Ectodermal cell (in vitro differentiated cells): ENCODE measurements around the gene MED9.
A peak's percentile ranks its signal among the peaks of the same experiment; 100 is the strongest.
"Not testable (repeated sequence)": the region's sequence is repeated elsewhere in the genome, so short reads cannot be mapped to it uniquely, and the experiment has no call there.

Experiments
- H3K27ac ChIP-seq: 2 replicates; pipeline ENCODE4 v1.7.0; 2013; ENCODE audit warnings: mild to moderate bottlenecking, low read depth, low read length; ENCODE audit not compliant: insufficient read depth, poor library complexity, severe bottlenecking
- H3K27me3 ChIP-seq: 2 replicates; pipeline ENCODE4 v1.7.0; 2013; ENCODE audit warnings: mild to moderate bottlenecking, low read length; ENCODE audit not compliant: insufficient read depth, control insufficient read depth, poor library complexity, severe bottlenecking
- H3K36me3 ChIP-seq: one replicate; pipeline ENCODE4 v1.7.0; 2013; ENCODE audit warnings: low read length; ENCODE audit not compliant: control insufficient read depth, insufficient read depth
- H3K4me1 ChIP-seq: one replicate; pipeline ENCODE4 v1.7.0; 2013; ENCODE audit warnings: low read length; ENCODE audit not compliant: control insufficient read depth, insufficient read depth
- H3K4me3 ChIP-seq: 2 replicates; pipeline ENCODE4 v1.7.0; 2013; ENCODE audit warnings: low read depth, low read length, control low read depth; ENCODE audit not compliant: insufficient read depth
- H3K9me3 ChIP-seq: 2 replicates; pipeline ENCODE4 v1.7.0; 2013; ENCODE audit warnings: mild to moderate bottlenecking, low read length, moderate library complexity; ENCODE audit not compliant: control insufficient read depth
- WGBS, 2 experiments: methylation state at CpG; one replicate each; pipeline ENCODE4 v1.1.7; 2013; ENCODE audit warnings: missing lambda C conversion rate in 2 of 2; 5-methylcytosine and 5-hydroxymethylcytosine counted together

MED9 gene

DNA sequence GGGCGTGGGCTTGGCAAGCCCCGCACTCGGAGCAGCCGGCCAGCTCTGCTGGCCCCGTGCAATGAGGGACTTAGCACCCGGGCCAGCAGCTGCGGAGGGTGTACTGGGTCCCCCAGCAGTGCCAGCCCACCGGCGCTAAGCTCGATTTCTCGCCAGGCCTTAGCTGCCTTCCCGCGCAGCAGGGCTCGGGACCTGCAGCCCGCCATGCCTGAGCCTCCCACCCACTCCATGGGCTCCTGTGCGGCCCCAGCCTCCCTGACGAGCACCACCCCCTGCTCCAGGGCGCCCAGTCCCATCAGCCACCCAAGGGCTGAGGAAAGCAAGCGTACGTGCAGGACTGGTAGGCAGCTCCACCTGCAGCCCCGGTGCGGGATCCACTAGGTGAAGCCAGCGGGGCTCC is 9.6 kb downstream of the MED9 start:
- H3K36me3 ChIP-seq, H3K4me3 ChIP-seq, H3K4me1 ChIP-seq, H3K9me3 ChIP-seq, H3K27ac ChIP-seq, H3K27me3 ChIP-seq: not testable (repeated sequence)
- WGBS, 2 experiments, result 96 to 97% methylated on average over 23 of the region's 23 CpGs

DNA sequence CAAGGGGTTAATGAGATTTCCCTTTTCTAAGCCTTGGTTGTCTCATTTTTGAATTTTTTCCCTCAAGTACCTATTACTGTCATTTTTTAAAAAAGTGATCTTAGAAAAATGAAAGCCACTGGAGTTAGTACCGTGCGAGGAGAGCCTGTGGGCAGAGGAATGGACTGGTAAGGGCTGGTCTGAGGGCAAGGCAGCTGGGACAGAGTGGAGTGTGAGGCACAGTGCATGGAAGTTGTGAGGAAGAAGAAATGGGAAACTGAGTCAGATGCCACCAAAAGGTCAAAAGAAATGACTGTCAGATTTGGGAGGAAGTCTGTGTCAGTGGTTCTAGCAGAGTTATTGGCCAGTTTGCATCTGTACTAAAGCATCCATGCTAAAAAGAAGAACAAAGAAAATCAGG is 11.2 kb downstream of the MED9 start:
- Histone ChIP-seq H3K36me3 (peaks cover 10% of the 10 kb centered on the region), H3K27me3 (no peaks in the 10 kb centered on the region), H3K4me3 (no peak overlapping the region), H3K27ac (no peak overlapping the region), H3K9me3 (no peaks in the 10 kb centered on the region), H3K4me1 (peaks cover 2% of the 10 kb centered on the region)
- 95 to 99% methylated on average over 1 of the region's 2 CpGs for WGBS, 2 experiments

DNA sequence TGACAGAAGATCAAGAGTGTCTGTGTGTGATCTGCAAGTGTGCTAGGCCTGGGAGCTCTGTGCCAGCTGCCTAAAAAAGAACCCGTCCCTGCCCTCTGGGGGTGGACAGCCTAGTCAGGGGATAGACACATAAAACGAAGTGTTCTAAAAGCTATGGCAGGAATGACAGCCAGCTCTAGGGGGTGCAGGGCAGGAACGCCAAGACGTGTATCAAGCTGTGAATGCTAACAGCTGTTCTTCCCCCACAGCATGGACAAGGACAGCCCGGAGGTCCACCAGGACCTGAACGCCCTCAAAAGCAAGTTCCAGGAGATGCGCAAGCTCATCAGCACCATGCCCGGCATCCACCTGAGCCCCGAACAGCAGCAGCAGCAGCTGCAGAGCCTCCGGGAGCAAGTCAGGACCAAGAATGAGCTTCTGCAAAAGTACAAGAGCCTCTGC is 14.3 kb downstream of the MED9 start:
- Histone ChIP-seq H3K27me3 (peaks cover 27% of the 10 kb centered on the region), H3K9me3 (no peaks in the 10 kb centered on the region), H3K4me1 (peaks cover 22% of the 10 kb centered on the region), H3K4me3 (no peak overlapping the region), H3K27ac (no peak overlapping the region), H3K36me3 (peaks cover 10% of the 10 kb centered on the region)
- 90% methylated on average over 10 of the region's 10 CpGs for WGBS, 2 experiments

DNA sequence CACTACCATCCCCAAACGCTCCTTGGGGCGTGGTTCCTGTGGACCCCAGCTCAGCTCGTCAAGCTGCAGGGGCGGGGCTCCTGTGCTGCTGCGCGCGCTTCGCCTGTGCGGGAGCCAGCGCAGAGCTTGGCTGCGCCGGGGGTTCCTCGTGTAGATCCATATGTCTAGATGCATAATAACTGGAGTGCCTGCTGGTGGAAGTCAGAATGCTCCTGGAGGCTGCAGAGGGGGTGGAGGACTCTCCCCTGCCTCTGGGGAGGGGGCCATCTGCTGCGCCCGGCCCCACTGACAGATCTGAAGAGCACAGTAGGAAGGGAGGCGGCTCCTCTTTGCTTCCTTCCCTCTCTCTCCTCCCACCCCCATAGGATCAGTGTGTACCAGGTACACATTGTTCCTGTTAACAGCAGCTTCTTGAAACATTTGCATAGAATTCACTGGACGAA is 14.8 kb downstream of the MED9 start:
- peaks cover 10% of the 10 kb centered on the region for H3K36me3 ChIP-seq
- no peaks in the 10 kb centered on the region for H3K9me3 ChIP-seq
- peaks cover 22% of the 10 kb centered on the region for H3K4me1 ChIP-seq
- 91 to 94% methylated on average over 17 of the region's 17 CpGs for WGBS, 2 experiments
- H3K4me3 ChIP-seq, result no peak overlapping the region
- H3K27ac ChIP-seq, result no peak overlapping the region
- peaks cover 32% of the 10 kb centered on the region for H3K27me3 ChIP-seq

DNA sequence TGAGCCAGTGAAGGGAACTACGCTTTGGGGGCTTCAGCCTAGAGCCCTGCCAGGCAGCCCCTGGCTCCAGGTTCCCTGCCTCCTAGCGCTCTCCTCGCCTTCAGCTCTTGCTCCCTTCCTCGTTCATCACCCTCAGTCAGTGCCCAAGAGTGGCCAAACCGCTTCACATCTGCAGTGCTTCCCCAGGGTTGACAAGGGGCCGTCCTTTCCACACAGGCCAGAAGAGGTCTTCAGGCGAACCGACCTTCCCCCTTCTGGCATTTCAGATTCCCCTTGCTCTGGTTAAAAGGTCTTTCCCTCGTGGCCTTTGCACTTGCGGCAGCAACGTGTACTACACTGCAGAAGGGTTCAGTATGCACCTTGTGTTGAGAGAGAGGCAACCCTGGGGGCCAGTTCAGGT is 15.3 kb downstream of the MED9 start:
- Histone ChIP-seq H3K4me3 (no peak overlapping the region), H3K27ac (no peak overlapping the region), H3K4me1 (peaks cover 22% of the 10 kb centered on the region), H3K9me3 (no peaks in the 10 kb centered on the region), H3K27me3 (peaks cover 33% of the 10 kb centered on the region), H3K36me3 (peaks cover 10% of the 10 kb centered on the region)
- WGBS, 2 experiments, result 85 to 89% methylated on average over 11 of the region's 11 CpGs

DNA sequence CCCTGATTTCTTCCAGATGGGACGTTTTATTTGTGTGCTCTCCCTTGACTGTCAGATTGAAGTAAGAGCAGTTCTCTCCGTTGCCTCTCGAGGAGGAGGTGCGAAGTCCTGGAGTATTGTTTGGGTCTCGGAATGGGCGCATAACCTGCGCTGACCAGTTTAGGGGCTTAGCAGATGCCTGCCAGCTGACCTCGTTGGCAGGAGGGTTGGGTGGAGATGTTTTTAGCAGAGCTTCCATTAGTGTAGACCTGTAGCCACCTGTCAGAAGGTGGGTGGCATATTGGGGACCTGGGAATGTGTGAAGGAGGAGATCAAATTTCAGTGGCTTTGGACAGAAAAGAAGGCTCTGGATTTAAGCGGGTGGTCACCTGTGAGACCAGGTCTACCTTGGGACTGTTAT is 15.8 kb downstream of the MED9 start:
- H3K4me1 ChIP-seq, result peaks cover 22% of the 10 kb centered on the region
- peaks cover 33% of the 10 kb centered on the region for H3K27me3 ChIP-seq
- WGBS, 2 experiments, result 92 to 95% methylated on average over 9 of the region's 9 CpGs
- no peak overlapping the region for H3K27ac ChIP-seq
- no peaks in the 10 kb centered on the region for H3K9me3 ChIP-seq
- H3K36me3 ChIP-seq, result peaks cover 10% of the 10 kb centered on the region
- no peak overlapping the region for H3K4me3 ChIP-seq

DNA sequence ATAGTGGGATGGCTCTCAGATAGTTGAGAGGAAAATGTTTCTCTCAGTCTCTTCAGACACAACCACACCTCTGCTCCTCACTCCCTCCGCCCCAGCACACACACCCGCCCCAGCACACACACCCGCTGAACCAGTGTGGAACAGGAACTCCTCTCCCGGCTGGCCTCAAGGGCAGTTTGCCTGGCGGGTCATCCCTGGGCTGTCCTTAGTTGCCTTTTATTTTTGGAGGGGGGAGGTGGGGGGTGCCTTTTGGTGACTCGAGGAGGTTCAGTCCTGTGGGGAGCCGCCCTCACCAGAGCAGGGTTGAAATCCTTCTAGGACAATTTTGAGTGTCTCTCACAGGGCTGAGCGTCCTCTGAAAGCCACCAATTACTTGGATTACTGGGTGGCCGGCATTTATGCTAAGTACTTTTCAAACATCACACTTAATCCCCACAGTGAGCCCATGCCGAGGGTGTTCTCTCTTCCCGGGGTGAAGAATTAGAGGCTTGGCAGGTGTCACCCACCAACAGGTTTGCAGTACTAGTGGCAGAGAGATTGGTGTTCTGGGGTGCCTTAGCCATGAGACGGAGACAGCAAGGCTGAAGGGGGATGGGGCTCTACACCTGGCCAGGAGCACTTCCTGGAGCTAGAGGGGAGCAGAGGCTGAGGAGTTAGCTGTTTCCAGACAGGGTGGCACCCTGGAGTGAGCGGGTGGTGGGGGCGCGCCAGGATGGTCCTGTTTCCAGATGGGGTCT is 16.6 kb downstream of the MED9 start:
- H3K27ac ChIP-seq, result no peak overlapping the region
- H3K9me3 ChIP-seq, result no peaks in the 10 kb centered on the region
- peaks cover 33% of the 10 kb centered on the region for H3K27me3 ChIP-seq
- peaks cover 22% of the 10 kb centered on the region for H3K4me1 ChIP-seq
- WGBS, 2 experiments, result 53 to 61% methylated on average over 15 of the region's 15 CpGs
- H3K4me3 ChIP-seq, result no peak overlapping the region
- H3K36me3 ChIP-seq, result peaks cover 10% of the 10 kb centered on the region

DNA sequence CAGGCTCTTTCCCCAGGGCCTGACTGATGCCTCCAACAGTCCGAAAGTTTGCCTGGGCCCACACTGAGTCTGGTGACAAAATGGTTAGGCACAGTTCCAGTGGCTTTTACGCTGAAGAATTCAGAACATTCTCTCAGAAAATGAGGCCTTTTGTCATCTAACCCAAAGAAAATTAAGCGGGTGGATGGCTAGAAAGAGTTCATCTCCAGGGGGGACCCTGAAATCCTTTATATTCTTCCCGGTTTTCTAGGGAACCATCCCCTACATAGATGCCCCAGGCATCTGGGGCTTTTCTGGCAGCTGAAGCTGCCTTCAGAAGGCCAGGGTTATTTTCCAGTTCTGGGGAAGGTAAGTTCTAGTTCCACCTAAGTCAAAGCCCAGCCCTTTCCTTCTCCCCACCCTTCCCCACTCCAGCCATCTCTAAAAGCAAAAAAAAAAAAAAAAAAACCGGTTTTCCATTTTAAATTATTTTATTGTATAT is 17.2 kb downstream of the MED9 start:
- Histone ChIP-seq H3K4me1 (peaks cover 22% of the 10 kb centered on the region), H3K27me3 (peaks cover 33% of the 10 kb centered on the region), H3K36me3 (peaks cover 10% of the 10 kb centered on the region), H3K4me3 (no peak overlapping the region), H3K9me3 (no peaks in the 10 kb centered on the region), H3K27ac (no peak overlapping the region)
- WGBS, 2 experiments, result 60 to 63% methylated on average over 4 of the region's 5 CpGs

DNA sequence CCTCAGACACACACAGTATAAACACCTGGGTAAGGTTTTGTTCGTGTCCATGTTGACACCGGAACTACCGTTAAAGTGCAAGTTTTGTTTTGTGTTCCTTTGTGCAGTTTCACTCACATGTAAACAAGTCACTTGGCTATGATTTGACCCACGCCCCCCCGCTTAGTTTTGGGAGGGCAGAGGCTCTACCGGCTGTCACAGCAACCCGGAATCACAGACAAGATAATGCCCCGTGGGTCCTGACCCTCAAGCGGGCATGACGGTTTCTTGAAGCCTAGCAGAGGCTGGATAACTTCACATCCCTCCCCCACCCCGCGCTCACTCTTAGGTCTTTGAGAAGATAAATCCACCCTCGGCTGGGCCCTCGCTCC is 17.7 kb downstream of the MED9 start:
- Histone ChIP-seq H3K9me3 (no peaks in the 10 kb centered on the region), H3K27me3 (peaks cover 33% of the 10 kb centered on the region), H3K36me3 (peaks cover 10% of the 10 kb centered on the region), H3K4me1 (peaks cover 22% of the 10 kb centered on the region), H3K4me3 (peak overlapping the region; percentile 36), H3K27ac (no peak overlapping the region)
- WGBS, 2 experiments, result 26 to 27% methylated on average over 14 of the region's 14 CpGs

DNA sequence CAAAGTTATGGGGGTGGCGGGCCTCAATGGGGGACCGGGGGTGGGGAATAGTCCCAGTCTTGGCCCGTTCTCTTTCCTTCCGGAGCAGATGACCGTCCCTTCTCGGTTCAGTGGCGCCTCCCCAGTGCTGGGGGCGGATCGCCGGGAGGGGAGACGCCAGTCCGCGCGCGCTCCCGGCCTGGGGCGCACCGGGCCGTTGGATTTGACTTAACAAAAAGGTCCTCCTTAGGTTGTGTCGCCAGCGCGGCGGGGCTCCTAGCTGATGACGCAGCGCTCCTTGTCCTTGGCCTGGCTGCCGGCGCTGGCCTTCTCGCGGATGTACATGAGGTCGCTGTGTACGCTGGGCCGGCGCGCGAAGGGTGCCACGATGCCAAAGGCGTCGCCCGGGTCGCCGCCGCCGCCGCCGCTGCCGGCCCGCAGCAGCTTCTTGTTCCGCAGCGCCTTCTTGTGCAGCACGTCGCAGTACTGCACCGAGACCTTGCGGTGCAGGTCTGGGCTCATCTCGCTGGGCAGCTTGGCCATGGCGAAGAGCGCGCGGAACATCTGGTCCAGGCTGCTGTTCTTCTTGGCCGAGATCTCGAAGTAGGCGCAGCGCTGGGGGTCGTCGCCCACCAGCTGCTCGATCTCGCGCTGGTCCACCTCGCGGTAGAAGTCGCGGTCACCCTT is 18.2 kb downstream of the MED9 start:
- WGBS, 2 experiments, result 2 to 3% methylated on average over 71 of the region's 71 CpGs
- Histone ChIP-seq H3K27ac (no peak overlapping the region), H3K36me3 (peaks cover 10% of the 10 kb centered on the region), H3K27me3 (peaks cover 33% of the 10 kb centered on the region), H3K4me3 (peak overlapping the region; percentile 36), H3K9me3 (no peaks in the 10 kb centered on the region), H3K4me1 (peaks cover 22% of the 10 kb centered on the region)
